Stimulated activated naive CD8-positive, alpha-beta T cell treated with anti-CD3 and anti-CD28 coated beads, Interleukin-15, amount 100 ng/mL, for 72 hours (primary cell): ENCODE data around the gene TNNI2.
A peak's percentile ranks its signal among the peaks of the same experiment; 100 is the strongest.

Experiments
- ATAC-seq: fragments of 150-1000 bp; cut with Tn5 transposase; 2 replicates; pipeline ENCODE4 v1.10.0; 2021; ENCODE audit warnings: mild to moderate bottlenecking, moderate library complexity
- DNase-seq, 2 donors: peaks; one replicate each; pipeline ENCODE4 v3.0.0; 2021 to 2022
- H3K27ac Mint-ChIP-seq, 2 donors: one replicate each; pipeline ENCODE4 v1.8.0; 2022; ENCODE audit warnings: mild to moderate bottlenecking in 2 of 2, mixed read lengths in 2 of 2, moderate library complexity in 2 of 2
- H3K27me3 Mint-ChIP-seq: one replicate; pipeline ENCODE4 v1.8.0; 2022; ENCODE audit warnings: mixed read lengths
- H3K4me1 Mint-ChIP-seq: one replicate; pipeline ENCODE4 v1.8.0; 2022; ENCODE audit warnings: mild to moderate bottlenecking, mixed read lengths
- H3K4me3 Mint-ChIP-seq, 2 donors: one replicate each; pipeline ENCODE4 v1.8.0; 2022; ENCODE audit warnings: mild to moderate bottlenecking in 2 of 2, mixed read lengths in 2 of 2, moderate library complexity in 1 of 2
- H3K9me3 Mint-ChIP-seq, 2 donors: one replicate each; pipeline ENCODE4 v1.8.0; 2022; ENCODE audit warnings: mixed read lengths in 2 of 2

The TNNI2 gene

DNA sequence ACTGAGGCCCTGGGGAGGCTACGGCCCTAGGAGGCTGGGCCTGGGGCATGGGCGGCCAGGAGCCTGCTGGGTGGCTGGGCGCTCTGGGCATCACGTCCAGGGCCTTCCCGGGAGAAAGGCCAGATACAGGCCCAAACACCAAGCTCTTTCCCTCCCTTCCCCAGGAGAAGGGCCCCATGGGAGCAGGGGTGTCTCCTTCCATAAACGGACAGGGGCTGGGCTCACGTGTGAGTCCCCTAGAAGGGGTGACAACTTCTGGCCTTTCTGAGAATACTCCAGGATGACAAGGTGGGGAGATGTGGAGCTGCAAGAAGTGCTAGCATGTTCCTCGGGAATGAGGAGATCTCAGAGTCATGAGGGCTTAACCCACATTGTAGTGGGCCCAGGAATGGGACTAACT, 23.5 kb upstream of the TNNI2 start:
- ATAC-seq = no peak
- H3K4me1 Mint-ChIP-seq = no peaks in the 10 kb centered on the region
- DNase-seq = no peak
- no peak overlapping the region for H3K27ac Mint-ChIP-seq
- H3K4me3 Mint-ChIP-seq = no peak overlapping the region
- peaks cover 8% of the 10 kb centered on the region for H3K27me3 Mint-ChIP-seq
- peaks cover 0 to 19% of the 10 kb centered on the region in 2 donors for H3K9me3 Mint-ChIP-seq

- no peak overlapping the region for H3K27ac Mint-ChIP-seq
- H3K4me1 Mint-ChIP-seq = no peaks in the 10 kb centered on the region
- H3K27me3 Mint-ChIP-seq = peaks cover 8% of the 10 kb centered on the region
- ATAC-seq (no peak), DNase-seq (no peak)
- H3K4me3 Mint-ChIP-seq = no peak overlapping the region
- H3K9me3 Mint-ChIP-seq = peaks cover 0 to 20% of the 10 kb centered on the region in 2 donors
These were observed 23.0 kb upstream of the TNNI2 start for GRCh38 chr11:1815751-1816150.

- Mint-ChIP-seq H3K27ac (no peak overlapping the region), H3K27me3 (peaks cover 8% of the 10 kb centered on the region), H3K9me3 (peaks cover 10 to 20% of the 10 kb centered on the region in 2 donors), H3K4me3 (no peak overlapping the region), H3K4me1 (no peaks in the 10 kb centered on the region)
- DNase-seq = no peak
- no peak for ATAC-seq
These were observed 21.8 kb upstream of the TNNI2 start for GRCh38 chr11:1817000-1817399.

DNA sequence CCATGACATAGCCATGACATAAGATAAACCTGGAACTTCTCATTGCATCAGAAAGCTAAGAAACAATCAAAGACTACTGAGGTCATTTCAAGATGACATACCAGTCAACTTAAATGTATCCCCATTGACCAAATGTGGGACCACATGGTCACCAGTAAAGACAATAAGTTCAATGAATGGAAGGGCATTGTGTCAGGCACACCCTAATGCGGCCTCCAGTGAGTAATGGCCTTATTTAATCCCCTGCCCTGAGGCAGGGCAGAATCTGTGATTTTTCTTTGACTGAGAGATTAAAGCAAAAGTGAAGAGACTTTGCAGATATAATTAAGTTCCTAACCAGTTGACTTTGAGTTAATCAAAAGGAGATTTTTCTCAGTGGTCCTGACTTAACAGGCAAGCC, 21.3 kb upstream of the TNNI2 start:
- peaks cover 10 to 20% of the 10 kb centered on the region in 2 donors for H3K9me3 Mint-ChIP-seq
- H3K27me3 Mint-ChIP-seq = peaks cover 8% of the 10 kb centered on the region
- no peak overlapping the region for H3K27ac Mint-ChIP-seq
- no peak for ATAC-seq
- DNase-seq = no peak
- H3K4me3 Mint-ChIP-seq = no peak overlapping the region
- H3K4me1 Mint-ChIP-seq = no peaks in the 10 kb centered on the region

DNA sequence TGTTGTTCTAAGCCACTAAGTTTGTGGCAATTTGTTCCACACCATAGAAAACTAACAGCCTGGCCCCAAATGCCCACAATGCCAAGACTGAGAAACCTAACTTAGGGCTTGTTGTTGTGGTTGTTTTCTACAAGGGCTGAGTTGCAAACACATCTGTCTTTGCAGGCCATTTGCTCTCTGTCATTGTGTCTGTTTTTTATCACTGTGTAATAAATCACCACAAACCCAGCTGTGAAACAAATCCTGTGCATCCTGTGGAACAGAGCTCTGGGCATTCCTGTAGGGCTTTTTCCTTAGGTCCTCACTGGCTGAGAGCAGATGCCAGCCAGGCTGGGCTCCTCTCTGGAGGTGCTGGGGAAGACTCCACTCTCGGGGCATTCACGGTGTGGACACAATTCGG, 19.7 kb upstream of the TNNI2 start:
- no peak for DNase-seq
- no peaks in the 10 kb centered on the region for H3K27me3 Mint-ChIP-seq
- H3K27ac Mint-ChIP-seq = no peak overlapping the region
- H3K4me3 Mint-ChIP-seq = no peak overlapping the region
- peaks cover 10 to 20% of the 10 kb centered on the region in 2 donors for H3K9me3 Mint-ChIP-seq
- H3K4me1 Mint-ChIP-seq = no peaks in the 10 kb centered on the region
- no peak for ATAC-seq

- no peak for DNase-seq
- Mint-ChIP-seq H3K27ac (no peak overlapping the region), H3K27me3 (no peaks in the 10 kb centered on the region), H3K4me1 (no peaks in the 10 kb centered on the region), H3K4me3 (no peak overlapping the region), H3K9me3 (peaks cover 10 to 20% of the 10 kb centered on the region in 2 donors)
- ATAC-seq = no peak
These were observed 18.1 kb upstream of the TNNI2 start for GRCh38 chr11:1820463-1821325.

GRCh38 chr11:1821562-1821961, 17.2 kb upstream of the TNNI2 start:
- no peaks in the 10 kb centered on the region for H3K4me1 Mint-ChIP-seq
- no peak overlapping the region for H3K27ac Mint-ChIP-seq
- peaks cover 10 to 20% of the 10 kb centered on the region in 2 donors for H3K9me3 Mint-ChIP-seq
- no peak for ATAC-seq
- no peak overlapping the region for H3K4me3 Mint-ChIP-seq
- DNase-seq = no peak
- H3K27me3 Mint-ChIP-seq = no peaks in the 10 kb centered on the region

DNA sequence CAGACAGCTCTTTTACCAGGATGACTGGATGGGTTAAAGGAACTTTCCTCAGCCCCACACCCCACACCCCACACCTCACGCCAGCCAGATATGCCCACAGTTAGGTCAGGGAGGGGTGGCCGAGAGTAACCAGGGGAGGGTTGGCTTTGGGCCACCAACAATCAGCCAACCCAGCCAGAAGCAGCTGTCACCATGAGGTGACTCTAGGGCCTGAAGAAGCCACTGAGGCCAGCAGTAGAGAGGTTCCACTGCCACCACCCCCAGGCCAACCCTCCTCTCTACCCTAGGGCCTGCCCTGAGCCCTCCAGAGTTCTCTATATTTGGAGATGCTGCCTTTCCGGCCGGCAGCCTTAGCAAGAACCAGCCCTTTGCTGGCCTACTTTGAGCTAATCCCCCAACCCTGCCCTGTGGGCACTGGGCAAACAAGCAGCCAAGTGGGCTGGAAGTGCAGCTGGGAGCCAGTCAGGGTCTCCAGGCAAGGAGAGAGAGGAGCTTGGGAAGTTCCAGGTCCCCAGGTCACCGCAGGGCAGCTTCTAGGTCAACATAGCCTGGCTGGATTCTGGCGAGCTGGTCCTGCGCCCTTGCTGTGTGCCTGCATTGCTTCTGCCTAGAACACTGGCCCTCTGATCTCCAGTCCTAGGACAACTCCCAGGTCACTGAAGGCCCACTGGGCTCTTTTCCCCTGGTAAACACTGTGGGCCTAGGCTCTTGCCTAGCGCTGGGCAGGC, 16.0 kb upstream of the TNNI2 start:
- DNase-seq (no peak), ATAC-seq (no peak)
- H3K4me1 Mint-ChIP-seq = no peaks in the 10 kb centered on the region
- H3K4me3 Mint-ChIP-seq = no peak overlapping the region
- H3K9me3 Mint-ChIP-seq = peaks cover 10 to 20% of the 10 kb centered on the region in 2 donors
- no peaks in the 10 kb centered on the region for H3K27me3 Mint-ChIP-seq
- peak overlapping the region in 1 of 2 donors; percentile 9 for H3K27ac Mint-ChIP-seq

DNA sequence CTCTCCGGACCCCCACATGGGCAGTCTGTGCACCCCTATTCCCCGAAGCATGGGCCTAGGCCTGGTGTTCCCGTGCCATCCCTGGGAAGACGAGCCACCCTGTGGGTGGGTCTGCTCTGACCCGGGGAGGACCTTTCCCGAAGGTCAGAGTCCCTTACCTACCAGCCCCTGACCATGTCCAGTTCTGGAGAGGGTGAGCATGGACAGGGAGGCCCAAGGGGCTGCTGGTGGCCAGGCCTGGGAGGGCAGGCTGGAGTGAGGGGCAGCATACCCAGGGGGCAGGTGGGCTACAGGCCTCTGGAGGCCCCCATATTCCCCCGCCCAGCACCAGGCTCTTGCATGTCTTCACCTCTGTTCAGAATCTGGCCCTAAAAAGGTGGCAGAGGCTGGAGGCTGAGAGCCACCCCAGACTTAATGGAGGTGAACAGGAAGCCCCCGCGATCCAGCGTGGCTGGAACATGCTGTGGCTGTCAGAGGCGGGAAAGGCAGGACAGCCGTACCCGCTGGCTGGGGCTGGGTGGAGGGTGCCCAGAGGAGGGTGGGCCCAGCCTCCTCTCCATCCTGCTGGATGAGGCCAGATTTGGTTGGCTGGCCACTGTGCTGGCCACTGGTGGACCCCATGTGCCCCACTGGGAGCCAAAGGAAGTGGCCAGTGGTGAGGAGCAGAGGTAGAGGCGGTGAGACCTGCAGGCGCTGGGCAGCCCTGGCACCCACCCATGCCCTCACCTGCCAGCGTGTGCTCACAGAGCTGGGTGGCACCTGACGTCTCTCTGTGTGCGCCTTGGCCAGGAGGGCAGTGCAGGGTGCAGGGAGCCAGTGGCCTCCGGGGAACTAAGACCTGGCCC, 15.2 kb upstream of the TNNI2 start:
- no peak for ATAC-seq
- Mint-ChIP-seq H3K4me3 (no peak overlapping the region), H3K27ac (no peak overlapping the region), H3K4me1 (no peaks in the 10 kb centered on the region), H3K27me3 (no peaks in the 10 kb centered on the region), H3K9me3 (peaks cover 10 to 18% of the 10 kb centered on the region in 2 donors)
- no peak for DNase-seq

- DNase-seq (no peak), ATAC-seq (no peak)
- no peak overlapping the region for H3K27ac Mint-ChIP-seq
- no peak overlapping the region for H3K4me3 Mint-ChIP-seq
- H3K27me3 Mint-ChIP-seq = peaks cover 8% of the 10 kb centered on the region
- no peaks in the 10 kb centered on the region for H3K4me1 Mint-ChIP-seq
- peaks cover 10% of the 10 kb centered on the region in 2 donors for H3K9me3 Mint-ChIP-seq
These were observed 14.4 kb upstream of the TNNI2 start for GRCh38 chr11:1824221-1825038.

GRCh38 chr11:1825039-1825740, 13.6 kb upstream of the TNNI2 start:
- DNase-seq (no peak), ATAC-seq (no peak)

GRCh38 chr11:1825785-1826451, 12.9 kb upstream of the TNNI2 start:
- Mint-ChIP-seq H3K9me3 (peaks cover 0 to 10% of the 10 kb centered on the region in 2 donors), H3K27ac (no peak overlapping the region), H3K4me3 (no peak overlapping the region), H3K27me3 (peaks cover 15% of the 10 kb centered on the region), H3K4me1 (no peaks in the 10 kb centered on the region)
- no peak for ATAC-seq
- DNase-seq = no peak

More at GRCh38 chr11:1825039-1825740, 13.6 kb upstream of the TNNI2 start:
- H3K27me3 Mint-ChIP-seq = peaks cover 10% of the 10 kb centered on the region
- no peak overlapping the region for H3K27ac Mint-ChIP-seq
- no peaks in the 10 kb centered on the region for H3K4me1 Mint-ChIP-seq
- peaks cover 3 to 10% of the 10 kb centered on the region in 2 donors for H3K9me3 Mint-ChIP-seq
- no peak overlapping the region for H3K4me3 Mint-ChIP-seq

DNA sequence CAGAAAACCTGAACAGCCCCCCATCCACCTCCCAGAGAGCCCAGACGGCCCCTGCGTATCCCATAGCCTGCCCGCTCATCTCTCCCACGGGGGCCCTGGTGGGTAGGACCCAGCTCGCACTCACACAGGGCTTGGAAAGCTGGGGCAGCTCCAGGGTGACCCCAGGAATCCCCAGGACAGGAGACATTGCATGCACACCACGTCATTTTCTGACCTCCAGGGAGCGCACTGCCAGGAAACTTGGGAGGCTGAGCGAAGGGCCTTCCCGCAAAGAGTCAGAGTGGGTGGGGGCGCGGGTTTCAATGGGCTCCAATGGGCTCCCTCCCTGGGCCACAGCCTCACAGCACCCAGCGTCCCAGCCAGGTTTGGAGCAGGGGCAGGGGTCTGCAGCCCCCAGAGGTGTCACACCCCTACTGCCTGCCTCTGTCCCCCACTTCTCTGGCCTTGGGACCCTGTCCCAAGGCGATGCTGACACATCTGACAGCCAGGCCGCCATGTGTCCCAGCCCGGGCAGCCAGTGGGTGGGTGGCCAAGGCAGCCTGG, 12.2 kb upstream of the TNNI2 start:
- Mint-ChIP-seq H3K9me3 (peaks cover 0 to 3% of the 10 kb centered on the region in 2 donors), H3K4me3 (no peak overlapping the region), H3K4me1 (no peaks in the 10 kb centered on the region), H3K27me3 (peaks cover 20% of the 10 kb centered on the region), H3K27ac (peak overlapping the region in 1 of 2 donors; percentile 76)
- DNase-seq (no peak), ATAC-seq (no peak)
